Keratinocyte (primary cell): ENCODE results near the gene HDGFL2. TPM values are rescaled to one million over a fixed set of nuclear protein-coding genes. Genes with fewer than 3 reads are reported as not detected.

Experiments used
- DNase-seq: peaks from one replicate; pipeline ENCODE4 v3.0.0-alpha.2; 2011; ENCODE audit warnings: low read depth, missing footprints, low spot score
- FAIRE-seq: peaks from 2 replicates; lab custom pipeline; 2011; peaks lifted over from hg19 to GRCh38; lab: Jason Lieb, UNC
- H2AFZ ChIP-seq: 2 replicates; pipeline ENCODE4 v1.6.0; 2012; ENCODE audit warnings: low read length, control low read depth, inconsistent platforms; ENCODE audit not compliant: control insufficient read depth
- H3K27ac ChIP-seq: 2 replicates; pipeline ENCODE4 v1.5.1; 2011; ENCODE audit warnings: low read length; ENCODE audit not compliant: control insufficient read depth, insufficient read depth
- H3K27me3 ChIP-seq: 3 replicates; pipeline ENCODE4 v1.6.0; 2011; ENCODE audit warnings: low read length; ENCODE audit not compliant: control insufficient read depth, insufficient read depth; ENCODE audit errors: extremely low read depth
- H3K36me3 ChIP-seq, 2 experiments: 2 replicates in 1 of 2; 3 replicates in 1 of 2; pipeline ENCODE4 v1.5.1; 2011; ENCODE audit warnings: low read length in 2 of 2, mild to moderate bottlenecking in 1 of 2; ENCODE audit not compliant: control insufficient read depth in 2 of 2, insufficient read depth in 2 of 2; ENCODE audit errors: extremely low read depth in 1 of 2
- H3K4me1 ChIP-seq: 3 replicates; pipeline ENCODE4 v1.5.1; 2011; ENCODE audit warnings: low read length; ENCODE audit not compliant: control insufficient read depth, insufficient read depth; ENCODE audit errors: extremely low read depth
- H3K4me2 ChIP-seq: 3 replicates; pipeline ENCODE4 v1.6.0; 2011; ENCODE audit warnings: low read depth, low read length; ENCODE audit not compliant: control insufficient read depth, insufficient read depth; ENCODE audit errors: extremely low read depth
- H3K4me3 ChIP-seq, 3 experiments: fragments of 200-600 bp in 1 of 3; sonication (generic) in 1 of 3; 2 replicates in 2 of 3; 3 replicates in 1 of 3; pipeline ENCODE4 v1.5.1; 2011 to 2016; ENCODE audit warnings: low read length in 3 of 3, mild to moderate bottlenecking in 3 of 3, control low read depth in 2 of 3, inconsistent platforms in 1 of 3, low read depth in 1 of 3, mixed read lengths in 1 of 3, mixed run types in 1 of 3, moderate library complexity in 1 of 3; ENCODE audit not compliant: control insufficient read depth in 2 of 3, insufficient read depth in 2 of 3; ENCODE audit errors: extremely low read depth in 1 of 3
- H3K79me2 ChIP-seq: 2 replicates; pipeline ENCODE4 v1.6.0; 2012; ENCODE audit warnings: low read length; ENCODE audit not compliant: control insufficient read depth, insufficient read depth
- H3K9ac ChIP-seq: 3 replicates; pipeline ENCODE4 v1.6.0; 2011; ENCODE audit warnings: low read length; ENCODE audit not compliant: control insufficient read depth, insufficient read depth; ENCODE audit errors: extremely low read depth
- H3K9me1 ChIP-seq: 3 replicates; pipeline ENCODE4 v1.6.0; 2011; ENCODE audit warnings: low read length; ENCODE audit not compliant: control insufficient read depth, insufficient read depth; ENCODE audit errors: extremely low read depth
- H3K9me3 ChIP-seq: 2 replicates; pipeline ENCODE4 v1.5.1; 2012; ENCODE audit warnings: low read depth, low read length; ENCODE audit not compliant: control insufficient read depth
- H4K20me1 ChIP-seq: 3 replicates; pipeline ENCODE4 v1.6.0; 2011; ENCODE audit warnings: low read length; ENCODE audit not compliant: control insufficient read depth, insufficient read depth; ENCODE audit errors: extremely low read depth
- EZH2 ChIP-seq: IDR thresholded peaks from one replicate; pipeline ENCODE4 v1.6.1; 2012; ENCODE audit warnings: inconsistent platforms, mild to moderate bottlenecking, low read length, moderate library complexity
- dilution Hi-C: fragments of 300-500 bp; cut with MboI; formaldehyde crosslinking; loops from one replicate; pipeline ENCODE4 v1.7.0; 2020; ENCODE audit warnings: low sequenced_read_pairs; ENCODE audit not compliant: extremely low pct_ligation_motif_present
- polyA plus RNA-seq, 5 experiments: library from polyadenylated mRNA; depleted of rRNA in 3 of 5; stranded (reverse) in 3 of 5; stranded (forward) in 1 of 5; unstranded in 1 of 5; fragments of >200 nt; gene quantifications; 1 replicate in 1 of 5; 2 replicates in 3 of 5; 3 replicates in 1 of 5; pipeline versions ENCODE4 v1.2.1 to v1.2.3, GENCODE V29; 2011 to 2012; ENCODE audit warnings: missing spikeins in 2 of 5, low read depth in 1 of 5, low replicate concordance in 1 of 5
- TF ChIP-seq, protein P1 (sequence below), 3 experiments: IDR thresholded peaks in 1 of 3; conservative IDR thresholded peaks in 1 of 3; optimal IDR thresholded peaks in 1 of 3; 2 replicates in 2 of 3; 3 replicates in 1 of 3; pipeline versions ENCODE3 to v1.5.1; 2011; ENCODE audit warnings: low read length in 3 of 3, mild to moderate bottlenecking in 3 of 3, moderate library complexity in 2 of 3, control low read depth in 1 of 3, inconsistent platforms in 1 of 3; ENCODE audit not compliant: insufficient read depth in 2 of 3; ENCODE audit errors: extremely low read depth in 1 of 3

Gene HDGFL2
- polyA plus RNA-seq, 1 donor (not counting 4 experiments of a cell fraction or from before 2014, with no cell fraction given) = 19.5 TPM

DNA sequence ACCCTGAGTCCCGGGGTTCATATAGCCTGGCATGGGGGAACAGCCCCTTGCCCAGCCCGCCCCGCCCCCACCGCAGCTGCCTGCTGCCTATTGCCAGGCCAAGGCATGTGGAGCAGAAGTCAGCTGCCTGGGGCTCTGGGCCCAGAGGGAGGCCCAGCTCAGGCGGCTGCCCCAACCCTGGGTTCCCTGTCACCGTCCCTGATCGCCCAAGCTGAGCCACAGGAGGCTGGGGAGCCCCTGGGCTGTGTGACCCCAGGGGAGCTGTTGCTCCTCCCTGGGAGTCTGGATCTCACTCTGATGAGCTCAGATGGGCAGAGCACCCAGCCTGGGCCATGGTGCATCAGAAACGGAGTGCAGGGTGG, 44.8 kb downstream of the HDGFL2 start:
- Histone ChIP-seq H3K27me3 (peaks cover 5% of the 10 kb centered on the region), H3K4me3 (no peak overlapping the region), H3K79me2 (no peaks in the 10 kb centered on the region), H4K20me1 (no peaks in the 10 kb centered on the region), H3K36me3 (no peaks in the 10 kb centered on the region), H3K9me3 (no peaks in the 10 kb centered on the region), H3K9ac (no peak overlapping the region), H3K4me1 (peaks cover 11% of the 10 kb centered on the region), H2AFZ (no peak overlapping the region), H3K27ac (no peak overlapping the region), H3K4me2 (no peak overlapping the region), H3K9me1 (no peaks in the 10 kb centered on the region)
- TF ChIP-seq EZH2 = no peak
- TF ChIP-seq, protein P1, sequence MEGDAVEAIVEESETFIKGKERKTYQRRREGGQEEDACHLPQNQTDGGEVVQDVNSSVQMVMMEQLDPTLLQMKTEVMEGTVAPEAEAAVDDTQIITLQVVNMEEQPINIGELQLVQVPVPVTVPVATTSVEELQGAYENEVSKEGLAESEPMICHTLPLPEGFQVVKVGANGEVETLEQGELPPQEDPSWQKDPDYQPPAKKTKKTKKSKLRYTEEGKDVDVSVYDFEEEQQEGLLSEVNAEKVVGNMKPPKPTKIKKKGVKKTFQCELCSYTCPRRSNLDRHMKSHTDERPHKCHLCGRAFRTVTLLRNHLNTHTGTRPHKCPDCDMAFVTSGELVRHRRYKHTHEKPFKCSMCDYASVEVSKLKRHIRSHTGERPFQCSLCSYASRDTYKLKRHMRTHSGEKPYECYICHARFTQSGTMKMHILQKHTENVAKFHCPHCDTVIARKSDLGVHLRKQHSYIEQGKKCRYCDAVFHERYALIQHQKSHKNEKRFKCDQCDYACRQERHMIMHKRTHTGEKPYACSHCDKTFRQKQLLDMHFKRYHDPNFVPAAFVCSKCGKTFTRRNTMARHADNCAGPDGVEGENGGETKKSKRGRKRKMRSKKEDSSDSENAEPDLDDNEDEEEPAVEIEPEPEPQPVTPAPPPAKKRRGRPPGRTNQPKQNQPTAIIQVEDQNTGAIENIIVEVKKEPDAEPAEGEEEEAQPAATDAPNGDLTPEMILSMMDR (optimal IDR thresholded peaks at IDR 0.05 in 1 of 3, IDR thresholded peaks at IDR 0.05 in 1 of 3, conservative IDR thresholded peaks at IDR 0.05 in 1 of 3; ENCODE audit: extremely low read depth in 1 of 3, insufficient read depth in 2 of 3, low read length in 3 of 3) = no peak
- dilution Hi-C loops = no loop called here
- FAIRE-seq (no peak), DNase-seq (no peak)

GRCh38 chr19:4517451-4518057, 45.5 kb downstream of the HDGFL2 start:
- H3K36me3 ChIP-seq = no peaks in the 10 kb centered on the region
- H3K9me1 ChIP-seq = no peaks in the 10 kb centered on the region
- no peaks in the 10 kb centered on the region for H3K9me3 ChIP-seq
- no peak overlapping the region for H3K27ac ChIP-seq
- FAIRE-seq = no peak
- TF ChIP-seq, protein P1 (optimal IDR thresholded peaks at IDR 0.05 in 1 of 3, IDR thresholded peaks at IDR 0.05 in 1 of 3, conservative IDR thresholded peaks at IDR 0.05 in 1 of 3; ENCODE audit: extremely low read depth in 1 of 3, insufficient read depth in 2 of 3, low read length in 3 of 3) = no peak
- TF ChIP-seq EZH2 = no peak
- H3K4me1 ChIP-seq = peaks cover 11% of the 10 kb centered on the region
- no peak overlapping the region for H3K4me2 ChIP-seq
- H2AFZ ChIP-seq = no peak overlapping the region
- H3K27me3 ChIP-seq = peaks cover 8% of the 10 kb centered on the region
- H3K79me2 ChIP-seq = no peaks in the 10 kb centered on the region
- no peak overlapping the region for H3K4me3 ChIP-seq
- H4K20me1 ChIP-seq = no peaks in the 10 kb centered on the region
- dilution Hi-C loops = no loop called here
- DNase-seq = no peak
- no peak overlapping the region for H3K9ac ChIP-seq
